GM10847 (cell line): ENCODE data around the gene FBXL17.

Source experiments
- POLR2A ChIP-seq: IDR thresholded peaks from 2 replicates; pipeline ENCODE4 v1.6.1; 2011; ENCODE audit not compliant: insufficient read length; ENCODE audit errors: extremely low read depth

FBXL17 gene

DNA sequence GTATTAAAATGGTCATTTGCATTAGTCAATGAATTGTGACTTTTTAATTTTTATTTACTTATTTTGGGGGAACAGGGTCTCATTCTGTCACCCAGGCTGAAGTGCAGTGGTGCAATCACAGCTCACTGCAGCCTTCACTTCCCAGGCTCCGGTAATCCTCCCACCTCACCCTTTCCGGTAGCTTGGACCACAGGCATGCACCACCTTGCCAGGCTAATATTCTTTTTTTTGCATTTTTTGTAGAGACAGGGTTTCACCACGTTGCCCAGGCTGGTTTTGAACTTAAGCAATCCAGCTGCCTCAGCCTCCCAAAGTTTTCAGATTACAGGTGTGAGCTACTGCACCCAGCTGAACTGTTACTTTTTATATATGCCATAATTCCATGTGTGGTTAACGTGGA is 143.4 kb downstream of the FBXL17 start:
- TF ChIP-seq POLR2A = no peak

DNA sequence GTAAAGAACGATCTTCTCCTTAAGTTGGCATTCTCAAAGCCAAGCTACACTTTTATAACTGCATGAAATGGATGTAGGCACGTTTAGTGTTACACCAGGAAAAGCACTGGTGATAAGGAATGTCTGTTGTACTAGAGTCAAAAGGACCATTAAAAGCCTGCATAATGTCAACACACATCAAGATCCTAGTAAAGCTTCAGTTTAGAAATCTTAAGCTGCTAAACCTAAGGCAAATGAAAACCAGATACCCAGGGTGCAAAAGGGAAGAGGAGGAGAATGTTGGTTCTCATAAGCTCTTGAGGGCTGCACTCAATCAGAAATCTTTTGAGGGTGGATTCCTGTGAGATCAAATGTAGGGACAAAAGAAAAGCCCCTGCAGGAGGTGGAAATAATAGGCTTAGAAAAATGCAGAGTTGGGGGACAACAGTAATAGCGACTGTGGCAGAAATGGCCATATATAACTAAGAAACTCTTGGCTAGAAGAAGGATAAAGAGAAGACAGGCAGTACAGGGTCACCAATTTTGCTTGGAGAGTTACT is 148.2 kb downstream of the FBXL17 start:
- TF ChIP-seq POLR2A = no peak

DNA sequence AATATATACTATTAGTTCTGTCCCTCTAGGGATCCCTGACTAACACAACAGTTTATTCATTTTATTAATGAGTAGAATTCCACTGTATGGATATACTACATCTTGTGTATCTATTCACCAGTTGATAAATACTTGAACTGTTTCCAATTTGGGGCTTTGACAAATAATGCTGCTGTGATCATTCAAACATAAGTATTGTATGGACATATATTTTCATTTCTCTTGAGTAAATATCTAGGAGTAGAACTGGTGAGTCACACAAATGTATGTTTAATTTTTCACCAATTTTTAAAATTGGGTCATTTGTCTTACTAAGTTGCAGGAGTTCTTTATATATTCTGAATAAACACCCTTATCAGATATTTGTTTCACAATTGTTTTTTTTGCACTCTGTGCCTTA is 149.1 kb downstream of the FBXL17 start:
- no peak for TF ChIP-seq POLR2A

DNA sequence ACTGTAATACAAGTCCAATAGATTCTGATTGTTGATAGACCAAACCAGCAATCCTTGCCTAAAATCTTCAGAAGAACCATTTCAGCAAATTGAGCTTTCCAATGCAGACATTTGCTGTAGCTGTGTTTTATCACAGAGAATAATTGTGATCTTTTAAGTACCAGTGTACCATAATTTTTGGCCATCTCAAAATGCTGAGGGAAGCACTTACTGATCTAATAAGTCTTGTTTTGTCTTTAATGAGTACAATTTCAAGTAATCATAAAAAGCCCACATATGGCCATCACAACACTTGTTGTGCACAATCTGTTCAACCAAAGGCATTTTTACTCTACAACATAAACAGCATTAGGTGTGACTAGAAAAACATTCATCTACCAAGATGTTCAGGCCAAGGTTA is 159.9 kb downstream of the FBXL17 start:
- no peak for TF ChIP-seq POLR2A

DNA sequence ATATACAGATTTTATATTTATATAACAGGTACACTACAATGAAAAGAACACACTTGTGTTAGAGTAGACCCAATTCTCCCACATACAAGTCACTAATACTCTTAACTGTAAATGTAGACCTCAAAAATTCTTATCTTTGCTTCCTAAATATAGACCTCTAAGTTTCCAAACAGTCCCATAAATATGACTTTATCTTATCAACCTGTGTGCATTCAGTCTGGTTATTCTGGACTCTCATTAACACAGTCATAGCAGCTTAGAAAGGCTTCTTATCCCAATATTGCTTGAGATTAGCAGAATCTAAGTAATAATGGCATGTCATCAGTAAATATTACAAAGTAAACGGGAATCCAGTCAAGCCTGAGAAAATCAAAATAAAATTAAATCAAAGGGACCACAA is 161.1 kb downstream of the FBXL17 start:
- no peak for TF ChIP-seq POLR2A

DNA sequence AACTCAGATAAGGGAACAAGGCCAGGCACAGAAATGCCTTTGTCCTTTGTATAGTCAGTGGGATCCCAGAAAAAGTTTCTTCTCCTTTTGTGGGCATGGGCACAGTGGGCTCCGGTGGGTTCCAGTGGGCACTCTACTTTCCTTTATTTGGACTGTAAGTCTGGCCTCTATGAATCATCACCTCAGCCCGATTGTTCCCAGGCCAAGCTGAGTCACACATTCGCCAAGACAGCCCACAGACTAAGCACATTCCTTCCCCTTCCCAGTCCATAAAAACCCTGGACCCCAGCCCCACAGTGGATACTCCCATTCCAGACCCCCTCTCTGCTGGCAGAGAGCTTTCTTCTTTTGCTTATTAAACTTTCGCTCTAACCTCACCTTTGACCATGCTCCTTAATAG is 165.0 kb downstream of the FBXL17 start:
- no peak for TF ChIP-seq POLR2A

DNA sequence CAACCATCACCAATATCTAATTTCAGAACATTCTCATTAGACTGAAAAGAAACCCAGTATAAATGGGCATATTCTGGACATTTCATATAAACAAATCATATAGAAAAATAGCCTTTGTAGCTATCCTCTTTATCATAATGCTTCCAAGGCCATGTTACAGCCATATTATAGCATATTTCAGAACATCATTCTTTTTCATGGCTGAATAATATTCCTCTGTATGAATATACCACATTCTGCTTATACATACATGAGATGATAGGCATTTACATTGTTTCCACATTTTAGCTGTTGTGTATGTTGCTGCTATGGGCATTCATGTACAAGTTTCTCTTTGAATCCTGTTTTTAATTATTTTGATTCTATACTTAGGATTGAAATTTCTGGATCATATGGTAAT is 167.0 kb downstream of the FBXL17 start:
- no peak for TF ChIP-seq POLR2A

DNA sequence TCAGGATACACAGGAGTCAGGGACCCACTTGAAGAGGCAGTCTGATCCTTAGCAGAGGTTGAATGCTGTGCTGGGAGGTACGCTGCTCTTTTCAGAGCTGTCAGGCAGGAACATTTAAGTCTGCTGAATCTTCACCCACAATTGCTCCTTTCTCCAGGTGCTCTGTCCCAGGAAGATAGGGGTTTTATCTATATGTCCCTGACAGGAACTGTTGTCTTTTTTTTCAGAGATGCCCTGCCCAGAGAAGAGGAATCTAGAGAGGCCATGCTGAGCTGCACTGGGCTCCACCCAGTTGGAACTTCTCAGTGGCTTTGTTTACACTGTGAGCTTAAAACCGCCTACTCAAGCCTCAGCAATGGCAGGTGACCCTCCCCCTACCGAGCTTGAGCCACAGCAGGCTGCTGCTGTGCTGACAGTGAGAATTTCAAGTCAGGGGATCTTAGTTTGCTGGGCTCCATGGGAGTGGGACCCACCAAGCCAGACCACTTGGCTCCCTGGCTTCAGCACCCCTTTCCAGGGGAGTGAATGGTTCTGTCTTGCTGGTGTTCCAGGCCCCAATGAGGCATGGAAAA is 169.0 kb downstream of the FBXL17 start:
- TF ChIP-seq POLR2A = no peak

DNA sequence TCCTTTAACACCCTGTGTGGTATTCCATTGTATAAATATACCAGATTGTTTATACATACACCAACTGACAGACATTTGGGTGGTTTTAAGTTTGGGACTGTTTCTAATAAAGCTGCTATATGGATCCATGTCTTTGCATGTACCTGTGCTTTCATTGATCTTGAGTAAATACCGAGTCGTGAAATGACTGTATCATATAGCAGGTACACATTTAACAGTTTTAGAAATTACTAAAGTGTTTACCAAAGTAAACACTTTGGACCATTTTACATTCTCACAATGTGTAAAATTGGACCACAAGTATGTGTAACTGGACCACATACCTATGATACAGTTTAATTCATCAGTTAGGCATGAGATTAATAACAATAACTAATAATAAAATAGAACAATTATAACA is 175.2 kb downstream of the FBXL17 start:
- no peak for TF ChIP-seq POLR2A

DNA sequence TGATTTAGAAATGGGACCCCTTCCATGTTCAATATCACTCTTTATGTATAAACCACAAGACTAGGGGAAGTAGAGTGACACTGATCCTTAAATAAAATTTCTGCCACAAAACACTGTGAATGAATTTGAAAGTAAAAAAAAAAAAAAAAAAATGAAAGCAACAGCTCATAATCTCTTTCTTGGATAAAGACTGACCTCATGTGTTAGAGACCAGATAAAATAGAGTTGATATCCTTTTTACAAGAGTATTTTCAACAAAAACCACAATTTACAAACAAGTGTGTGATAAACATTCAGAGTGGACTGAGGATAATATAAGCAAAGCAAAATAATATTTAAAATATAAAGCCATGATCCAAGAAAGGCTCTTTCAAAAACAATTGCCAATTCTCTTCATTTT is 180.2 kb downstream of the FBXL17 start:
- TF ChIP-seq POLR2A = no peak

DNA sequence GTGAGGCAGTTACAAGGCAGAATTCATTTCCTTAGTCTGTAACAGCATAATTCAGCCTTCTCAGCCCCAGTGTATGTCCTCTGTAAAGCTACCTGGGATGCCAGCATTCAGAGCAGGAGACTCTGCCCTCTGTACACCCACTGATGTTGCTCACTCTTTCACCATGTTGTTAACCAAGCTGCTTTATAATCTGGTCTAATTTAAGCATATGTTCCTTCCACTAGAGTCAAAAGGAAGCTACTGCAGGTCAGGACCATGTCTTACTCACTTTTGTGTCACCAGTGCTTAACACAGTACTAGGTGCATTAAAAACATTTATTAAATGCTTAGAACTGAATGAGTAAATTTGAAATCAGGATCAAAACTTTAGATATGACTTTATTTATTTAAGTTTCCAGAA is 185.6 kb downstream of the FBXL17 start:
- no peak for TF ChIP-seq POLR2A

DNA sequence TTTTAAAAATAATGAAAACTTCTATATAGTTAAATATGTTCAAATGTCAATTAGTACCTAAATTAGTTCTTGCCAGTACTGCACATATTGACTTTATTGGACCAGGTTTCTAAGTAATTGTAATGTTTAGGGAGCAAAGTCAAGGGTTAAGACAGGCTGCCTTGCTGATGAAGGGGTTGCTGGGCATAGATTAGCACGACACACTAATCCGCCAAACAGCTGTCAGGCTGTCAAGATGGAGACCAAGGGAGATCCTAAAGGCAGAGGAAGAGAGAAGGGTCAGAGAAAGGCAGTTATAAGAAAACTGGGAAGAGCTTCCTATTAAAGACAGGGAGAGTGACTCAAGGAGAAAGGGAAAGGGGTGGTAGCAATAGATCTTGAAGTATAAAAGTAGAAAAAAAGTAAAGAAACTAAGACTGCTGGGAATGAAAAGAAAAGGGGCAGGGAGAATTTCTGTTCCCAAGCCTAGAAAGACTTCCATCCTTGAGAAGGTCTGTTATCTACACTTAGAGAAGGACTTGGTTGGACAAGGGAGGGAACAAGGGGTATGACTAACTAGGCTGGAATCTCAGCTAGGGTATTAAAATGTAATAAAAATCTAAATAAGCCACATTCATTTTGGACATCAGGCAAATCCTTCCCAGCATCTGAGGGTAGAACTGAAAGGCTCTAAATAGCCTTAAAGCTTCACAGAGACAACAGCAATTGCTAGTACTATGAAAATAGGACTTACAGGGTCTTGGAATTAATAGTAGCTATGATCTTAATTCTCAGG is 188.7 kb downstream of the FBXL17 start:
- no peak for TF ChIP-seq POLR2A

DNA sequence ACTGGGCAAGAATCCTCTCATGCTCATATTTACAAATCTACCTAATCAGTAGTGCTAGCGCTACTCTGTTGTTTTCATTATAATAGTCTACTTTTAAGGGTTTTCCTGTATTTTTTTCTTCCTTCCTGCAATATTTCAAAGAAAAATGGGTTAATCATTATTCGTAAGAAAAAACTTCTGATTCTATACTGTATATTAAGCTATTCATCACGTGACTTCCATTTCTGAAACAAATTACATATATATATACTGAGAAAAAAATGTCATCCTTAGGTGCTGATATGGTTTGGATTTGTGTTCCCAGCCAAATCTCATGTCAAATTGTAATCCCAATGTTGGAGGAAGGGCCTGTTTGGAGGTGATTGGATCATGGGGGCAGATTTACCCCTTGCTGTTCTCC is 197.0 kb downstream of the FBXL17 start:
- no peak for TF ChIP-seq POLR2A

DNA sequence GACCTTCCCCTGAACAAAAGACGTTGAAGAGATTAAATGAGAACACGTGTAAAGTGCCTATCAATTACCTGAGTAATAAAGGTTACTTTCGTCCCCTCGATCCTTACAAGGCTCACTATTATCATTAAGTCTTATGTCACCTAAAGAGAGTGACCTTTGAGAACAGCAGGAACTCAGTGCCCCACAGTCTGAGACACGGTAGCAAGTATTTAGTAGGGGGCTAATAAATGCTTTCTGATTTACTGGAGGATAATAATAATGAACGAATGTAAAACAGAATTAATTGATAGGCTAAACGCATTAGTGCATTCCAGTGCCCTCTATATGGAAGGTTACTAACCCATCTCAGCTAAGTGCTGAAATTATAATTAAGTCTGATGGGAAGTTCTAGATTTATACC is 199.9 kb downstream of the FBXL17 start:
- TF ChIP-seq POLR2A = no peak

DNA sequence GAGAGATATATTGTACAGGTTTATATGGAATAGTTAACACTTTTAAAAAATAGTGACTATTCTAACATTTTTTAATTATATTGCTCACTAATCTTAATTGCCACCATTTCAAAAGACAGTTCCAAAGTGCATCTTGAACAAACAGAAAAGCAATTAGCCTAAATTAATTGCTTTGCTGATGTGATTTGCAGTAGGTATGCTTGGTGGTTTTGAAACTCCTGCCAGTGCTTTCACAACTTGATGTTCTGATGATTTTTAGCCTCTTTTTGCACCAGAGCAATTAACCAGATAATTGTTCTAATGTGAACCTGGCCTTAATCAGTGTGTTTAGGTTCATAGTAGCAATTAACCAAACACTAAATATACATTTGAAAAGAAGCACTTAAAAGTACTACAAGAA is 207.6 kb downstream of the FBXL17 start:
- TF ChIP-seq POLR2A = no peak

DNA sequence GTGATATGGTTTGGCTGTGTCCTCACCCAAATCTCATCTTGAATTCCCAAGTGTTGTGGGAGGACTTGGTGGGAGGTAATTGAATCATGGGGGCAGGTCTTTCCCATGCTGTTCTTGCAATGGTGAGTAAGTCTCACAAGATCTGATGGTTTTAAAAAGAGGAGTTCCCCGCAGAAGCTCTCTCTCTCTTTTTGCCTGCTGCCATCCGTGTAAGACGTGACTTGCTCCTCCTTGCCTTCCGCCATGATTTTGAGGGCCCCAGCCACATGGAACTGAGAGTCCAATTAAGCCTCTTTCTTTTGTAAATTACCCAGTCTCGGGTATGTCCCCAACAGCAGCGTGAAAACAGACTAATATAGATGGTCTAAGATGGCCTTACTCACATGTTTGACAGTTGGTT is 210.1 kb downstream of the FBXL17 start:
- TF ChIP-seq POLR2A = no peak

DNA sequence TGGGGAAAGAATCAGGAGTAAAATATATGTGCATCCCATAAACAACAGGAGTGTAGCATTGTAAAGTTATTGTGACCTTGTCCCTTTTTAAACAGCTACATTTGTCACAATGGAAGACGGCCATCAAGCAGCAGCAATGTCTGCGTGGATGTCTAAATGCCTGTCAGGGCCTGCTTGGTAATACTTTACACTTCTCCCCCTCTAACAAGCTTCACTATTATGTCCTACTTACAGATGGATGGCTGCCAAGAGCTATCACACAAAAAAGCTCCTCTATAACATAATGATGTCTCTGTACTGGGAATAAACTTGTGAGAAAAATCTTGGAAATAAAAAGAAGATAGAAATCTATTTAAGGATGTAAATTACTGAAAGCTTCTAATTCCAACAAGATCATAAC is 213.0 kb downstream of the FBXL17 start:
- TF ChIP-seq POLR2A = no peak
